ENCODE results near the gene KDM4C.

Gene KDM4C

GRCh38 chr9:7140401-7140800 lies 382.6 kb downstream of the KDM4C start:
- H3K36me3 ChIP-seq (ENCODE audit: low read length), result no peaks in the 10 kb centered on the region
- TF ChIP-seq EZH2phosphoT487 (conservative IDR thresholded peaks at IDR 0.05; ENCODE audit: low read length) (no peak), CTCF (IDR thresholded peaks at IDR 0.05; ENCODE audit: insufficient read depth, low read length, poor library complexity, severe bottlenecking) (no peak)

GRCh38 chr9:7143645-7144200 lies 385.9 kb downstream of the KDM4C start:
- Histone ChIP-seq H4K20me1 (ENCODE audit: low read depth, low read length) (no peaks in the 10 kb centered on the region), H2AFZ (ENCODE audit: low read depth, low read length, severe bottlenecking) (no peak overlapping the region), H3K9ac (ENCODE audit: low read length) (no peak overlapping the region), H3K36me3 (ENCODE audit: low read length) (no peaks in the 10 kb centered on the region), H3K9me2 (replicated peaks; ENCODE audit: insufficient read depth, low read length) (no peaks in the 10 kb centered on the region), H3K27ac (ENCODE audit: low read depth, low read length) (no peak overlapping the region), H3K4me2 (ENCODE audit: low read depth, low read length, poor library complexity, severe bottlenecking) (no peak overlapping the region), H3K4me3 (ENCODE audit: insufficient read depth, low read length, poor library complexity, severe bottlenecking) (no peak overlapping the region), H3K79me2 (ENCODE audit: insufficient read depth, low read length) (no peaks in the 10 kb centered on the region), H3K27me3 (ENCODE audit: low read length) (no peaks in the 10 kb centered on the region), H3K9me3 (ENCODE audit: insufficient read depth, low read length) (no peaks in the 10 kb centered on the region), H3F3A (ENCODE audit: insufficient read depth) (no peaks in the 10 kb centered on the region)
- TF ChIP-seq EZH2phosphoT487 (conservative IDR thresholded peaks at IDR 0.05; ENCODE audit: low read length), result no peak
- no peak for TF ChIP-seq CTCF (IDR thresholded peaks at IDR 0.05; ENCODE audit: insufficient read depth, low read length, poor library complexity, severe bottlenecking)

More at GRCh38 chr9:7140401-7140800, 382.6 kb downstream of the KDM4C start:
- H2AFZ ChIP-seq (ENCODE audit: low read depth, low read length, severe bottlenecking), result no peak overlapping the region
- H3K4me3 ChIP-seq (ENCODE audit: insufficient read depth, low read length, poor library complexity, severe bottlenecking), result no peak overlapping the region
- H3K4me2 ChIP-seq (ENCODE audit: low read depth, low read length, poor library complexity, severe bottlenecking), result no peak overlapping the region
- H4K20me1 ChIP-seq (ENCODE audit: low read depth, low read length), result no peaks in the 10 kb centered on the region
- H3K9me2 ChIP-seq (replicated peaks; ENCODE audit: insufficient read depth, low read length), result no peaks in the 10 kb centered on the region
- no peaks in the 10 kb centered on the region for H3F3A ChIP-seq (ENCODE audit: insufficient read depth)
- H3K27ac ChIP-seq (ENCODE audit: low read depth, low read length), result no peak overlapping the region
- H3K27me3 ChIP-seq (ENCODE audit: low read length), result no peaks in the 10 kb centered on the region
- H3K79me2 ChIP-seq (ENCODE audit: insufficient read depth, low read length), result no peaks in the 10 kb centered on the region
- H3K9ac ChIP-seq (ENCODE audit: low read length), result no peak overlapping the region
- H3K9me3 ChIP-seq (ENCODE audit: insufficient read depth, low read length), result no peaks in the 10 kb centered on the region

GRCh38 chr9:7144265-7145046 lies 386.7 kb downstream of the KDM4C start:
- Histone ChIP-seq H3K4me2 (ENCODE audit: low read depth, low read length, poor library complexity, severe bottlenecking) (no peak overlapping the region), H3K27ac (ENCODE audit: low read depth, low read length) (no peak overlapping the region), H3K9ac (ENCODE audit: low read length) (no peak overlapping the region), H3K79me2 (ENCODE audit: insufficient read depth, low read length) (no peaks in the 10 kb centered on the region), H3K4me3 (ENCODE audit: insufficient read depth, low read length, poor library complexity, severe bottlenecking) (no peak overlapping the region), H3K36me3 (ENCODE audit: low read length) (no peaks in the 10 kb centered on the region), H2AFZ (ENCODE audit: low read depth, low read length, severe bottlenecking) (no peak overlapping the region), H3K9me2 (replicated peaks; ENCODE audit: insufficient read depth, low read length) (no peaks in the 10 kb centered on the region), H3K9me3 (ENCODE audit: insufficient read depth, low read length) (no peaks in the 10 kb centered on the region), H3F3A (ENCODE audit: insufficient read depth) (no peaks in the 10 kb centered on the region), H4K20me1 (ENCODE audit: low read depth, low read length) (no peaks in the 10 kb centered on the region), H3K27me3 (ENCODE audit: low read length) (no peaks in the 10 kb centered on the region)
- TF ChIP-seq CTCF (IDR thresholded peaks at IDR 0.05; ENCODE audit: insufficient read depth, low read length, poor library complexity, severe bottlenecking) (no peak), EZH2phosphoT487 (conservative IDR thresholded peaks at IDR 0.05; ENCODE audit: low read length) (no peak)

Measured in SU-DHL-6 (cell line).